NCI-H187 (cell line): ENCODE results near the gene OR14K1.
"Not testable (repeated sequence)": the region's sequence is repeated elsewhere in the genome, so short reads cannot be mapped to it uniquely, and the experiment has no call there.

Experiments used
- DNase-seq, 2 experiments: peaks; one replicate each; lab custom pipeline; 2025; lab: John Stamatoyannopoulos, UW

OR14K1 gene

GRCh38 chr1:247738315-247738714, at the start of gene OR14K1:
Gene OR14K1 (plus strand): TSS chr1:247738615. CDS start chr1:247738615, 0 bp downstream.
- DNase-seq: no peak

GRCh38 chr1:247701338-247701737, 37.1 kb upstream of the OR14K1 start:
- no peak for DNase-seq

DNA sequence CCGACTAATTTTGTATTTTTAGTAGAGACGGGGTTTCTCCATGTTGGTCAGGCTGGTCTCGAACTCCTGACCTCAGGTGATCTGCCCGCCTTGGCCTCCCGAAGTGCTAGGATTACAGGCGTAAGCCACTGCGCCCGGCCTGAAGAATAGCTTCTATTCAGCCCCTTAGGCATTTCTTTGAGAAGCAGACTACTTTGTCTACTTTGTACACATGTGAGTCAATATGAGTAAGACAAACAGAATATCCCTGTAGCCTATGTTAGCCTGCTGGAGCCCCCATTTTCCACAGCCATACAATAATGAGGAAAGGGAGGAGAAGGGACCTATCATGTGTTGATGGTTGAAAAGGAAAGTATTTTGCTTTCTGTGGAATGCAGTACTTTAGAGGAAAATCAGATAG, 27.7 kb upstream of the OR14K1 start:
- not testable (repeated sequence) for DNase-seq

- no peak for DNase-seq
Observed at GRCh38 chr1:247713753-247714152, 24.7 kb upstream of the OR14K1 start.

- DNase-seq: no peak
Observed at GRCh38 chr1:247716546-247716945, 21.9 kb upstream of the OR14K1 start, which contains the start of gene OR6F1. Gene OR6F1 (minus strand): TSS chr1:247716646. CDS start chr1:247712755, 3,891 bp downstream.

- no peak for DNase-seq
Observed at GRCh38 chr1:247721222-247721621, 17.2 kb upstream of the OR14K1 start.

DNA sequence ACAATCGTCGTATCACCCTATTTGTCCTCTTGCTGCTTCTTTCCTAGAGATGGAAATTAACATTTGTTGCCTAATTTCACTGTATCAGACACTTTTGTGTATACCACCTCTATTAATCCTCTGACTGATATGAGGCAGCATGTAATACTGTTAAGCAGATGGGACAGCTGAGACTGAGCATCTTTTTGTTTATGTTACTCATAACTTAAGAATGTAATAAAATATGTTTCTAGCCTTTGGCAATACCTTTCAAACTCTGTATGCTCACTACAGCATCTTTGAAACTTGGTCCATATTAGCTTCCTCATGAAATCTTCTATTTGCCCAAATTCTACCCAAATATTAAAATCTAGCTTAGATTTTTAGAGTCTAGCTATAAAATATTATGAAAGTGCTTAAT, 2.3 kb downstream of the OR14K1 start:
- DNase-seq: no peak

DNA sequence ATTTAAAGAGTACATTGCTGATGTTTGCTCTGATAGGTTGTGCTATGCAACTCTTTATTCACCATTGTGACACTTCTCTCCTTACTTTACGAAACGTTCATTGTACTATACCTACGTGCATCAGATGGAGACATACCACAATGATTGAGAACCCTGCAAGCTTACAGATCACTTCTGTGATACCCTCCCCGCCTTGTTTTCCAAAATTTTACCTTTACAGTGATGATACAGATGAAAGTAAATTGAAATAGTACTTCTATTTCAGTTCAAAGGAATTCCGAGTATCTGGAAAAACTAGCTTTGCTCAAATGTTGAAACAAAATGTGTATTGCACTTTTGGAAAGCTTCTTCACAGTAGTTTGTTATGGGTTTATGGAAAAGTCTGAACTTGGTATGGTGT, 3.3 kb downstream of the OR14K1 start:
- DNase-seq: no peak

DNA sequence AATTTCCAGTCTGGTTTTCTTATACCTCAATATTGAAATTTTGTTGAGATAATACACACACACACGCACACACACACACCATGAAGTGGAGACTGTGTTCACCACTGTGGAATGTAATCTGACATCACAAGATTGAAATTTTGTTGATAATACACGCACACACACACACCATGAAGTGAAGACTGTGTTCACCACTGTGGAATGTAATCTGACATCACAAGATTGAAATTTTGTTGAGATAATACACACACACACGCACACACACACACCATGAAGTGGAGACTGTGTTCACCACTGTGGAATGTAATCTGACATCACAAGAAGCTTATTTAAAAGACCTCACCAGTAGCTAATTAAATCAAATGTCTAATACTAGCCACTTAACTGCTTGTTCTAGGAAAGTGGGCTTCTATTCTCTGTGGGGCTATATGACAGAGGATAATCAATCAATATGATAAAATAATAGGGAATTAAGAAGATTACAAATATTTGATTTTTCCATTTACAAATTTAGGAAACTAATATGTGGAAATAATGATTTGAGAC, 3.9 kb downstream of the OR14K1 start:
- not testable (repeated sequence) for DNase-seq

DNA sequence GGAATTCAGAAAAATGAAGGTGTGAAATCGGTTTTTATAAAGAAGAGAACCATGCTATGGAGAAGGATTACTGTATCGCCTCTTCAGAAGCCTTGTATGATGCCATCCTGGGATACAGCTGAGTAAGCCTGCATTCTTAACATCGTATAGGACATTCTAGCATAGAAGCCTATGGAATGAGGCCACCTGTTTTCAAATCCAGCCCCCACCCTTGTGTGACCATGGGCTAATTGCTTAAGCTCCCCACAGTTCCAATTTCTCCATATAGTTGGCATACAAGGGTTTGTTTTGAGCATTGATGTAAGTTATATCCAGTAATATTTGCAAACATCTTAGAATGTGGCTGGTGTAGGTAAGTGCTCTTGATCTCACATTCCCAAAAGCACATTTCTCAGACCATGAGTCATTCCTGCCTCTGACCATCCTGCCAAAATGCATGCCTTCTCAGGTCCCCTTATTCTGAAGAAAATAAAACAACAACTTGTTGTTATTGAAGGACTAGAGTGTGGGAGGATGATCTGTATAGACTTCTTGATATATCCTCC, 8.0 kb downstream of the OR14K1 start:
- DNase-seq: no peak

DNA sequence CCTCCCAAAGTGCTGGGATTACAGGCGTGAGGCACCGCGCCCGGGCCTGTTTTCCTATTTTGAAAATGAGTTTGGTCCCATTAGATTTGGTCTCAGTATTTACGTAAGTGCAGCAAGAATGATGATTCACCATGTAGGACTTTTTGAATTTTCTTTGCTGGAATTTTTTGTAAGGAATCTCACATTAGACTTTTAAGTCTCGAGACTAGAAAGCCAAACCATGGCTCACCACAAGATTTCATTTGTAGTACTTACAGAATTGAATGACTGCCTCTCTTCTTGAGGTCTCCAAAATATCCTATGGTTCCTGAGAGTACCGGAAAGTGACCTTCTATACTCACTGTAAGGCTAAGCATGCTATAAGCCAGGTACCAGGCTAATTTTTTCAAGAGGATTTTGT, 9.2 kb downstream of the OR14K1 start:
- DNase-seq: no peak

- DNase-seq: no peak
Observed at GRCh38 chr1:247748041-247748440, 9.6 kb downstream of the OR14K1 start, which contains the start of gene OR14A2. Gene OR14A2 (minus strand): TSS chr1:247748141.

GRCh38 chr1:247749870-247750269, 11.5 kb downstream of the OR14K1 start:
- DNase-seq: no peak

DNA sequence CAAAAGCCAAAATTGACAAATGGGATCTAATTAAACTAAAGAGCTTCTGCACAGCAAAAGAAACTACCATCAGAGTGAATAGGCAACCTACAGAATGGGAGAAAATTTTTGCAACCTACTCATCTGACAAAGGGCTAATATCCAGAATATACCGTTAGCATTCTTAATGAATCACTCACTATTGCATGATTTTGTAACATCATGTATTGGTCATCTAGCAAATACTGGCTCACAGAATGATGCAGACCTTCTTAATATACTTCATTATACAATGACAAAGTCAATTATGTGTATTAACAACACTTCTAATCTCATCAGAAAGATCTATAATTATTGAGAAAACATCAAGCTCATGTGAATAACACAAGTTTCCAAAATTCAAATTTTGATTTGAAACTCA, 15.9 kb downstream of the OR14K1 start:
- DNase-seq: not testable (repeated sequence)

GRCh38 chr1:247760456-247760855, 22.0 kb downstream of the OR14K1 start, which contains the start of gene OR1C1:
Gene OR1C1 (minus strand): TSS chr1:247760556. CDS start chr1:247758406, 2,150 bp downstream.
- no peak for DNase-seq

GRCh38 chr1:247769603-247770002, 31.2 kb downstream of the OR14K1 start:
- DNase-seq: no peak
